Body of pancreas (tissue), 4 donors: ENCODE measurements around the gene MOCS1.

ENCODE experiments used
- POLR2A ChIP-seq, 3 donors: fragments of 450-650 bp; IDR thresholded peaks; one replicate each; pipeline ENCODE4 v1.6.1; 2016; ENCODE audit warnings: antibody characterized with exemption in 3 of 3, mild to moderate bottlenecking in 2 of 3
- TF ChIP-seq, protein P1 (sequence below), 7 experiments: fragments of 450-650 bp in 4 of 7; fragments of 200-600 bp in 3 of 7; sonication (generic) in 3 of 7; IDR thresholded peaks; one replicate each; pipeline ENCODE4 v1.5.1; 2016 to 2019; ENCODE audit warnings: antibody characterized with exemption in 7 of 7

DNA sequence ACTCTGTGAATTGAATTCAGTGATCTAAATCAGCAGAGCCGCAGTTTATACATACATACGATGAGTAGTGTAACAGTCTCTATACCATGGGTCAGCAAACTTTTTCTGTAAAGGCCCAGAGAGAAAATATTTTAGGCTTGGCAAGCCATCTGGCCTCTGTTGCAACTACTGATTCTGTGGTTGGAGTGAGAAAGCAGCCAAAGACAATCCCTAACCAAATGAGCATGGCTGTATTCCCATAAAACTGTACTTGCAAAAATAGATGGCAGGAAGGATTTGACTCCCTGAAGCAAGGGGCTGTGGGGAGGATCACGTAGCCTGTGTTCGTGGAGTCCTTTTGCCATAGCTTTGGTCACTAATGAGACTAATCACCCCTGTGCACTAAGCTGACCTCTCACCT, 17.9 kb upstream of the MOCS1 start:
- TF ChIP-seq, protein P1, sequence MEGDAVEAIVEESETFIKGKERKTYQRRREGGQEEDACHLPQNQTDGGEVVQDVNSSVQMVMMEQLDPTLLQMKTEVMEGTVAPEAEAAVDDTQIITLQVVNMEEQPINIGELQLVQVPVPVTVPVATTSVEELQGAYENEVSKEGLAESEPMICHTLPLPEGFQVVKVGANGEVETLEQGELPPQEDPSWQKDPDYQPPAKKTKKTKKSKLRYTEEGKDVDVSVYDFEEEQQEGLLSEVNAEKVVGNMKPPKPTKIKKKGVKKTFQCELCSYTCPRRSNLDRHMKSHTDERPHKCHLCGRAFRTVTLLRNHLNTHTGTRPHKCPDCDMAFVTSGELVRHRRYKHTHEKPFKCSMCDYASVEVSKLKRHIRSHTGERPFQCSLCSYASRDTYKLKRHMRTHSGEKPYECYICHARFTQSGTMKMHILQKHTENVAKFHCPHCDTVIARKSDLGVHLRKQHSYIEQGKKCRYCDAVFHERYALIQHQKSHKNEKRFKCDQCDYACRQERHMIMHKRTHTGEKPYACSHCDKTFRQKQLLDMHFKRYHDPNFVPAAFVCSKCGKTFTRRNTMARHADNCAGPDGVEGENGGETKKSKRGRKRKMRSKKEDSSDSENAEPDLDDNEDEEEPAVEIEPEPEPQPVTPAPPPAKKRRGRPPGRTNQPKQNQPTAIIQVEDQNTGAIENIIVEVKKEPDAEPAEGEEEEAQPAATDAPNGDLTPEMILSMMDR (IDR thresholded peaks at IDR 0.05) = no peak
- TF ChIP-seq POLR2A (IDR thresholded peaks at IDR 0.05) = no peak
